ENCODE results near the gene ZFYVE28.
A peak's percentile ranks its signal among the peaks of the same experiment; 100 is the strongest.

Gene ZFYVE28

GRCh38 chr4:2321279-2322196 is 96.9 kb downstream of the ZFYVE28 start:
- Mint-ChIP-seq H3K4me3 (no peak overlapping the region), H3K27me3 (no peaks in the 10 kb centered on the region), H3K9me3 (no peaks in the 10 kb centered on the region), H3K27ac (no peak overlapping the region), H3K4me1 (no peaks in the 10 kb centered on the region), H3K36me3 (no peaks in the 10 kb centered on the region)
- DNase-seq, result no peak
- CTCF ChIA-PET, result no interaction called here

GRCh38 chr4:2320746-2321145 is 97.7 kb downstream of the ZFYVE28 start:
- Mint-ChIP-seq H3K4me1 (no peaks in the 10 kb centered on the region), H3K36me3 (no peaks in the 10 kb centered on the region), H3K9me3 (no peaks in the 10 kb centered on the region), H3K27ac (peak overlapping the region; percentile 14), H3K27me3 (no peaks in the 10 kb centered on the region), H3K4me3 (no peak overlapping the region)
- CTCF ChIA-PET, result no interaction called here
- DNase-seq, result no peak

- CTCF ChIA-PET, result no interaction called here
- Mint-ChIP-seq H3K9me3 (no peaks in the 10 kb centered on the region), H3K27me3 (no peaks in the 10 kb centered on the region), H3K27ac (no peak overlapping the region), H3K4me1 (no peaks in the 10 kb centered on the region), H3K36me3 (no peaks in the 10 kb centered on the region), H3K4me3 (no peak overlapping the region)
- no peak for DNase-seq
Observed at GRCh38 chr4:2320152-2320551, 98.3 kb downstream of the ZFYVE28 start.

- no peak for DNase-seq
- CTCF ChIA-PET, result no interaction called here
- H3K27me3 Mint-ChIP-seq, result no peaks in the 10 kb centered on the region
- H3K27ac Mint-ChIP-seq, result no peak overlapping the region
- H3K4me3 Mint-ChIP-seq, result no peak overlapping the region
- no peaks in the 10 kb centered on the region for H3K36me3 Mint-ChIP-seq
- H3K4me1 Mint-ChIP-seq, result no peaks in the 10 kb centered on the region
- no peaks in the 10 kb centered on the region for H3K9me3 Mint-ChIP-seq
Observed at GRCh38 chr4:2318885-2319284, 99.6 kb downstream of the ZFYVE28 start.

GRCh38 chr4:2318476-2318875 is 100.0 kb downstream of the ZFYVE28 start:
- H3K36me3 Mint-ChIP-seq, result no peaks in the 10 kb centered on the region
- no peaks in the 10 kb centered on the region for H3K9me3 Mint-ChIP-seq
- H3K4me3 Mint-ChIP-seq, result no peak overlapping the region
- H3K4me1 Mint-ChIP-seq, result no peaks in the 10 kb centered on the region
- H3K27me3 Mint-ChIP-seq, result no peaks in the 10 kb centered on the region
- no peak for DNase-seq
- no peak overlapping the region for H3K27ac Mint-ChIP-seq
- CTCF ChIA-PET, result no interaction called here

- Mint-ChIP-seq H3K9me3 (peaks cover 2% of the 10 kb centered on the region), H3K4me1 (no peaks in the 10 kb centered on the region), H3K27me3 (peaks cover 4% of the 10 kb centered on the region), H3K36me3 (no peaks in the 10 kb centered on the region), H3K4me3 (no peak overlapping the region), H3K27ac (no peak overlapping the region)
- no peak for DNase-seq
- CTCF ChIA-PET, result no interaction called here
Observed at GRCh38 chr4:2313366-2313765, 105.1 kb downstream of the ZFYVE28 start.

GRCh38 chr4:2306773-2307410 is 111.6 kb downstream of the ZFYVE28 start:
- DNase-seq, result no peak
- no peaks in the 10 kb centered on the region for H3K36me3 Mint-ChIP-seq
- H3K27me3 Mint-ChIP-seq, result peaks cover 4% of the 10 kb centered on the region
- no peak overlapping the region for H3K27ac Mint-ChIP-seq
- CTCF ChIA-PET, result no interaction called here
- no peak overlapping the region for H3K4me3 Mint-ChIP-seq
- H3K4me1 Mint-ChIP-seq, result no peaks in the 10 kb centered on the region
- peaks cover 6% of the 10 kb centered on the region for H3K9me3 Mint-ChIP-seq

GRCh38 chr4:2305766-2306501 is 112.5 kb downstream of the ZFYVE28 start:
- no peak for DNase-seq
- Mint-ChIP-seq H3K27ac (no peak overlapping the region), H3K36me3 (no peaks in the 10 kb centered on the region), H3K4me3 (no peak overlapping the region), H3K9me3 (peaks cover 6% of the 10 kb centered on the region), H3K4me1 (no peaks in the 10 kb centered on the region), H3K27me3 (peaks cover 4% of the 10 kb centered on the region)
- CTCF ChIA-PET, result no interaction called here

- no peak for DNase-seq
- Mint-ChIP-seq H3K36me3 (no peaks in the 10 kb centered on the region), H3K27me3 (peaks cover 4% of the 10 kb centered on the region), H3K27ac (no peak overlapping the region), H3K4me3 (no peak overlapping the region), H3K4me1 (no peaks in the 10 kb centered on the region), H3K9me3 (peaks cover 6% of the 10 kb centered on the region)
- CTCF ChIA-PET, result interaction anchor here (0.6 kb wide), 1 partner anchor 258 kb away, joined by 3 read pairs; no protein-coding TSS in a partner anchor
Observed at GRCh38 chr4:2304877-2305561, 113.4 kb downstream of the ZFYVE28 start.

GRCh38 chr4:2304321-2304876 is 114.0 kb downstream of the ZFYVE28 start:
- Mint-ChIP-seq H3K36me3 (no peaks in the 10 kb centered on the region), H3K4me3 (no peak overlapping the region), H3K9me3 (peaks cover 4% of the 10 kb centered on the region), H3K27me3 (peaks cover 4% of the 10 kb centered on the region), H3K4me1 (no peaks in the 10 kb centered on the region), H3K27ac (no peak overlapping the region)
- no peak for DNase-seq
- CTCF ChIA-PET, result interaction anchor here (0.6 kb wide), 1 partner anchor 259 kb away, joined by 3 read pairs; no protein-coding TSS in a partner anchor

- H3K27ac Mint-ChIP-seq, result no peak overlapping the region
- peaks cover 4% of the 10 kb centered on the region for H3K27me3 Mint-ChIP-seq
- CTCF ChIA-PET, result no interaction called here
- H3K9me3 Mint-ChIP-seq, result peaks cover 4% of the 10 kb centered on the region
- no peaks in the 10 kb centered on the region for H3K36me3 Mint-ChIP-seq
- DNase-seq, result no peak
- no peak overlapping the region for H3K4me3 Mint-ChIP-seq
- no peaks in the 10 kb centered on the region for H3K4me1 Mint-ChIP-seq
Observed at GRCh38 chr4:2303686-2304320, 114.6 kb downstream of the ZFYVE28 start.

GRCh38 chr4:2303121-2303685 is 115.2 kb downstream of the ZFYVE28 start:
- Mint-ChIP-seq H3K4me3 (no peak overlapping the region), H3K27me3 (peaks cover 3% of the 10 kb centered on the region), H3K4me1 (no peaks in the 10 kb centered on the region), H3K27ac (peak overlapping the region; percentile 49), H3K36me3 (no peaks in the 10 kb centered on the region), H3K9me3 (peaks cover 4% of the 10 kb centered on the region)
- CTCF ChIA-PET, result no interaction called here
- DNase-seq, result no peak

GRCh38 chr4:2302387-2303119 is 115.9 kb downstream of the ZFYVE28 start:
- Mint-ChIP-seq H3K27me3 (peaks cover 10% of the 10 kb centered on the region), H3K27ac (no peak overlapping the region), H3K36me3 (no peaks in the 10 kb centered on the region), H3K4me3 (no peak overlapping the region), H3K4me1 (peaks cover 3% of the 10 kb centered on the region), H3K9me3 (peaks cover 4% of the 10 kb centered on the region)
- DNase-seq, result no peak
- CTCF ChIA-PET, result no interaction called here
